Right atrium auricular region (tissue), 2 donors: ENCODE measurements around the gene ELOVL5. TPM values are rescaled to one million over a fixed set of nuclear protein-coding genes. Genes with fewer than 3 reads are reported as not detected.
A peak's percentile ranks its signal among the peaks of the same experiment; 100 is the strongest.
"Not testable (repeated sequence)": the region's sequence is repeated elsewhere in the genome, so short reads cannot be mapped to it uniquely, and the experiment has no call there.

Experiments used
- DNase-seq: peaks from one replicate; pipeline ENCODE4 v3.0.0-alpha.2; 2019; ENCODE audit warnings: low spot score
- H3K27ac ChIP-seq, 2 donors: fragments of 200-600 bp; sonication (generic); 1 replicate in 1 of 2; 2 replicates in 1 of 2; pipeline ENCODE4 v1.5.1; 2016 to 2019
- H3K27me3 ChIP-seq, 2 donors: fragments of 200-600 bp; sonication (generic); one replicate each; pipeline versions ENCODE4 v1.5.1 to v1.6.0; 2017 to 2019
- H3K36me3 ChIP-seq: fragments of 200-600 bp; sonication (generic); one replicate; pipeline ENCODE4 v1.5.1; 2016
- H3K4me1 ChIP-seq, 2 donors: fragments of 200-600 bp; sonication (generic); one replicate each; pipeline versions ENCODE4 v1.5.1 to v1.6.0; 2017 to 2019
- H3K4me3 ChIP-seq, 2 donors: fragments of 200-600 bp; sonication (generic); 1 replicate in 1 of 2; 2 replicates in 1 of 2; pipeline ENCODE4 v1.5.1; 2017 to 2019; ENCODE audit warnings: mild to moderate bottlenecking in 1 of 2, moderate library complexity in 1 of 2
- H3K9me3 ChIP-seq, 2 donors: fragments of 200-600 bp; sonication (generic); one replicate each; pipeline ENCODE4 v1.5.1; 2019
- total RNA-seq, 2 donors: library from RNA; depleted of rRNA; stranded (reverse); fragments of >200 nt; gene quantifications; one replicate each; pipeline ENCODE4 v1.1.0, GENCODE V29; 2016
- TF ChIP-seq, protein P1 (sequence below), 2 donors: fragments of 200-600 bp; sonication (generic); IDR thresholded peaks; one replicate each; pipeline ENCODE4 v1.5.1; 2019; ENCODE audit warnings: antibody characterized with exemption in 2 of 2

ELOVL5 gene
- total RNA-seq, 2 donors from 2014 or later: 31.2 to 34.9 TPM

DNA sequence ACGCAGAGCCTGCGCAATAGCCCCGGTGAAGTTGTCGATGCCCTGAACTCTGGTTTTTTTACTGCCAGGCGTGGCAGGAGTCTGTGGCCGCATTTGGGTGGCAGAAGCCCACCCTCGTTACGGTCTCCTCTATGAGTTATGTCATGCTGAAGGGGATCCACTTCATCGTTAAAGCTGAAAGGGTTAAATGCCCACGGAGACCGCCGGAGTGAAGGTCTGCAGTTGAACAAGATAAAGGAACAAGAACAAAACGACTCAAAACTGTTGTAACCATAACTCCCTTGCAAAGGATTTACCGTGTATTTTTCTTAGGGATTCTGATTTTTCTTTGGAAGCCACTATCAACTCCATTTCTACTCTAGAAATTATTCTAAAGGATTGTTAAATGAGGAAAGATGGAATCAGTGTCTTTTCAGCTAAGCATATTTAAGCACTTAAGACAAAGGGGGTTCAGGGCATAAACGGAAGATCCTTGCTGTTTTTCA is 501 bp upstream of the ELOVL5 start:
- no peaks in the 10 kb centered on the region for H3K27me3 ChIP-seq
- TF ChIP-seq, protein P1, sequence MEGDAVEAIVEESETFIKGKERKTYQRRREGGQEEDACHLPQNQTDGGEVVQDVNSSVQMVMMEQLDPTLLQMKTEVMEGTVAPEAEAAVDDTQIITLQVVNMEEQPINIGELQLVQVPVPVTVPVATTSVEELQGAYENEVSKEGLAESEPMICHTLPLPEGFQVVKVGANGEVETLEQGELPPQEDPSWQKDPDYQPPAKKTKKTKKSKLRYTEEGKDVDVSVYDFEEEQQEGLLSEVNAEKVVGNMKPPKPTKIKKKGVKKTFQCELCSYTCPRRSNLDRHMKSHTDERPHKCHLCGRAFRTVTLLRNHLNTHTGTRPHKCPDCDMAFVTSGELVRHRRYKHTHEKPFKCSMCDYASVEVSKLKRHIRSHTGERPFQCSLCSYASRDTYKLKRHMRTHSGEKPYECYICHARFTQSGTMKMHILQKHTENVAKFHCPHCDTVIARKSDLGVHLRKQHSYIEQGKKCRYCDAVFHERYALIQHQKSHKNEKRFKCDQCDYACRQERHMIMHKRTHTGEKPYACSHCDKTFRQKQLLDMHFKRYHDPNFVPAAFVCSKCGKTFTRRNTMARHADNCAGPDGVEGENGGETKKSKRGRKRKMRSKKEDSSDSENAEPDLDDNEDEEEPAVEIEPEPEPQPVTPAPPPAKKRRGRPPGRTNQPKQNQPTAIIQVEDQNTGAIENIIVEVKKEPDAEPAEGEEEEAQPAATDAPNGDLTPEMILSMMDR (IDR thresholded peaks at IDR 0.05): no peak

DNA sequence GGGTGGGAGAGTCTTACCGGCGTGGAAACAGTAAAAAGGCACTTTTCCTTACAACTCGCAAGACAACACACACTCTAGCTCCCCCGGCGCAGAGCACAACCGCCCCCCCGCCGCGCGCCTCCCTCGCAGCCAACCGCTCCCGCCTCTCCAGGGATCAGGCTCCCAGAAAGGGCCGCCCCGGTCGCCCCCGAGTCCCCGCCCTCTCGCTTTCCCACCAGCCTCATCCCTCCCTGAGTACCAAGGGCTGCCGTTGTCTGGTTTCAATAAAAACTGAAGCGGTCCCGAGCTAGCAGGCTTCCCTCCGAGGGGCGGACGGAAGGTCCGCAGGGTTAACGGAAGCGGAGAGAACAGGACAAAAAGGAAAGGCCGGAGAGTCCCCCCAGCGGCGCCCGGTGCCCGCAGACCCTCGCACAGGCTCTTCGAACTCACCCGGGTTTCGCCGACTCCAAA is 804 bp downstream of the ELOVL5 start:
- TF ChIP-seq, protein P1 (IDR thresholded peaks at IDR 0.05): no peak
- Histone ChIP-seq H3K27ac (peak overlapping the region; percentile 93 to 98), H3K27me3 (no peaks in the 10 kb centered on the region), H3K4me1 (peaks cover 0 to 40% of the 10 kb centered on the region in 2 donors), H3K4me3 (peak overlapping the region; percentile 56 to 98), H3K36me3 (no peaks in the 10 kb centered on the region), H3K9me3 (no peaks in the 10 kb centered on the region)
- peak; percentile 71 for DNase-seq

More for the DNA sequence above, 501 bp upstream of the ELOVL5 start:
- Histone ChIP-seq H3K9me3 (no peaks in the 10 kb centered on the region), H3K27ac (peak overlapping the region; percentile 93 to 98), H3K4me1 (peaks cover 0 to 29% of the 10 kb centered on the region in 2 donors), H3K4me3 (peak overlapping the region; percentile 56 to 98), H3K36me3 (no peaks in the 10 kb centered on the region)
- no peak for DNase-seq

DNA sequence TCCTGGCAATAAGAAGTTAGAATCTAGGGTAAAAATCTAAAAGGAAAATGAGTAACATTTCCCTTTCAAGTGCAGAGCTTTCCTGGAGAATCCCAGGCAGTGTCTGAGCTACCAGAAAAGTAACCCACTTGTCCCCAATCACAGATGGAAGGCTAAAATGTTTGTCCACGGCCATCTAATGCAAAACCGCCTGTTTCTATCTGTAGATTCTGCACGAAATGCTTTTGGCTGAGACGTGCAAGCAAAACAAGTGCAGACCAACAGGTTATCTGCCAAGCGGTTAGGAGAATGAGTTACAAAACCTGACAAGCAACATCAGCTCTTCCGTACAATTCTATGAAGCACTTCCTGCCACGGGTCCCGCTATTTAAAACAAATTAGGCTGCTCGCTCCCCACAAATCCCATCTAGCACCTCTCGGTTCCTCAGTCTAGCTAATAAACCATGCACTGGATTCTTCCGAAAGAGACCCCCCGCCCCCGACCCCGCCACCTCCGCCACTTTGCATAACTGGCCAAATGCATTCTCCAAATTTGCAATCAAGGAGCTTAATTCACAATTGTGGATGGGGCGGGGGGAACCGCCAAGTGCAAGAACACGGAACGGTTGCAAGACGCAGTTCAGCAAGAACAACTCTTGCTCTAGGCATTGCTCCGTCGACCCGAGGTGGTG is 1.4 kb downstream of the ELOVL5 start:
- DNase-seq: no peak
- TF ChIP-seq, protein P1 (IDR thresholded peaks at IDR 0.05): no peak

DNA sequence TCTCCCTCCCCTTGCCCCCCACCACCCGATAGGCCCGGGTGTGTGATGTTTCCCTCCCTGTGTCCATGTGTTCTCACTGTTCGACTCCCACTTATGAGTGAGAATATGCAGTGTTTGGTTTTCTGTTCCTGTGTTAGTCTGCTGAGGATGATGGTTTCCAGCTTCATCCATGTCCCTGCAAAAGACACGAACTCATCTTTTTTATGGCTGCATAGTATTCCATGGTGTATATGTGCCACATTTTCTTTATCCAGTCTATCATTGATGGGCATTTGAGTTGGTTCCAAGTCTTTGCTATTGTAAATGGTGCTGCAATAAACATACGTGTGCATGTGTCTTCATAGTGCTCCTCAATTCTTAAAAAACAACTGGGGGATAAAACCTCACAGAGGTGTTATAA is 2.7 kb downstream of the ELOVL5 start:
- H3K4me1 ChIP-seq: peaks cover 0 to 40% of the 10 kb centered on the region in 2 donors
- DNase-seq, H3K9me3 ChIP-seq: not testable (repeated sequence)

More for the DNA sequence above, 1.4 kb downstream of the ELOVL5 start:
- no peaks in the 10 kb centered on the region for H3K9me3 ChIP-seq
- no peaks in the 10 kb centered on the region for H3K36me3 ChIP-seq
- H3K27ac ChIP-seq: peak overlapping the region; percentile 93 to 98
- peak overlapping the region; percentile 56 to 98 for H3K4me3 ChIP-seq
- H3K4me1 ChIP-seq: peaks cover 0 to 40% of the 10 kb centered on the region in 2 donors
- no peaks in the 10 kb centered on the region for H3K27me3 ChIP-seq

DNA sequence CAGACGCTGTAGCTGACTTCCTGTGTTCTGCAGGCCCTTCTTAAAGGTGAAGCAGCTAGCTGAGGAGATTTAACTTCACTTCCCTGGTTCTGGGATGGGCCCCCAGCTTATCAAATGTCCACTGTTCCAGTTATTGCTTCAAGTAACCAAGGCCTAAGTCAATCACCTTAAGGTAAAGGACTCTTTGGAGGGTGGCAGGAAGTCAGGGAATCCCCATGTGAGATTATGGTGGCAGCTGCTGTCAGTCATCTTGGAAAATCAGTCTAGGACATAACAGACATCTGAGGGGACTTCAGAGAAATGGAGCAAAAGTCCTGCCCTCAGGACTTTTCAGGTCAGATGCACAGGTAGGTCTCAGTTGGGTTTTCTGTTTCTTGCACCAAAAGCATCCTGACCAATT is 3.8 kb downstream of the ELOVL5 start:
- Histone ChIP-seq H3K27ac (no peak overlapping the region), H3K27me3 (no peaks in the 10 kb centered on the region), H3K36me3 (no peaks in the 10 kb centered on the region), H3K4me3 (no peak overlapping the region), H3K9me3 (no peaks in the 10 kb centered on the region), H3K4me1 (peaks cover 0 to 40% of the 10 kb centered on the region in 2 donors)
- DNase-seq: no peak
- TF ChIP-seq, protein P1 (IDR thresholded peaks at IDR 0.05): no peak

More for the DNA sequence above, 2.7 kb downstream of the ELOVL5 start:
- H3K27ac ChIP-seq, H3K36me3 ChIP-seq, H3K4me3 ChIP-seq, H3K27me3 ChIP-seq: not testable (repeated sequence)

DNA sequence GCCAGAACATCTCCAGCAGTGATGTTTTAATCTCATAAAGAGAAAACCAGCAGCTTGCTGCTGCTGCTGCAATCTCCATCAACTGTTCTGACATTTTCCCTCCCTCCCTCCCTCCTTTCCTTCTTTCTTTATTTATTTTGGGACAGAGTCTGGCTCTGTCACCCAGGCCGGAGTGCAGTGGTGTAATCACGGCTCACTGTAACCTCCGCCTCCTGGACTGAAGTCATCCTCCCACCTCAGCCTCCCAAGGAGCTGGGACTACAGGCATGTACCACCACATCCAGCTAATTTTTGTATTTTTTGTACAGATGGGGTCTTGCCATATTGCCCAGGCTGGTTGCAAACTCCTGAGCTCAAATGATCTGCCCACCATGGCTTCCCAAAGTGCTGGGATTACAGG is 5.7 kb downstream of the ELOVL5 start:
- no peak overlapping the region for H3K4me3 ChIP-seq
- no peaks in the 10 kb centered on the region for H3K27me3 ChIP-seq
- H3K4me1 ChIP-seq: peaks cover 0 to 38% of the 10 kb centered on the region in 2 donors
- H3K9me3 ChIP-seq: no peaks in the 10 kb centered on the region
- DNase-seq: no peak
- TF ChIP-seq, protein P1 (IDR thresholded peaks at IDR 0.05): no peak
- no peak overlapping the region for H3K27ac ChIP-seq
- H3K36me3 ChIP-seq: no peaks in the 10 kb centered on the region
